Common myeloid progenitor, CD34-positive (primary cell): ENCODE measurements around the gene NTNG2.

Source experiments
- CTCF ChIA-PET: fragments of 350-600 bp; sonication (Branson Sonifier 250); formaldehyde crosslinking; loops from one replicate; lab custom pipeline; 2021; ENCODE audit warnings: antibody characterized with exemption; lab: Charles Lee
- POLR2A ChIA-PET: fragments of 350-600 bp; sonication (Branson Sonifier 250); formaldehyde crosslinking; loops from one replicate; lab custom pipeline; 2021; ENCODE audit warnings: antibody characterized with exemption; lab: Charles Lee
- DNase-seq, 3 donors: peaks; one replicate each; pipeline versions ENCODE4 v3.0.0 to v3.0.0-alpha.2; 2013
- H3K27ac ChIP-seq, 2 experiments: 1 replicate in 1 of 2; 2 replicates in 1 of 2; pipeline ENCODE4 v1.7.0; 2013; ENCODE audit warnings: inconsistent platforms in 2 of 2, low read length in 2 of 2, mild to moderate bottlenecking in 2 of 2, low read depth in 1 of 2, moderate library complexity in 1 of 2; ENCODE audit not compliant: severe bottlenecking in 2 of 2, insufficient read depth in 1 of 2, poor library complexity in 1 of 2
- H3K27me3 ChIP-seq, 5 experiments: replicated peaks in 2 of 5; 1 replicate in 3 of 5; 2 replicates in 2 of 5; pipeline versions ENCODE4 v1.6.1 to v1.7.0; 2013; ENCODE audit warnings: low read length in 4 of 5, mild to moderate bottlenecking in 2 of 5, moderate library complexity in 2 of 5, inconsistent platforms in 1 of 5; ENCODE audit not compliant: insufficient read depth in 5 of 5, control insufficient read depth in 4 of 5
- H3K36me3 ChIP-seq, 4 experiments: 1 replicate in 2 of 4; 2 replicates in 2 of 4; pipeline versions ENCODE4 v1.6.1 to v1.7.0; 2013; ENCODE audit warnings: low read length in 3 of 4, control low read depth in 1 of 4, mild to moderate bottlenecking in 1 of 4; ENCODE audit not compliant: control insufficient read depth in 4 of 4, insufficient read depth in 4 of 4
- H3K4me1 ChIP-seq, 4 experiments: 1 replicate in 3 of 4; 2 replicates in 1 of 4; pipeline versions ENCODE4 v1.6.1 to v1.7.1; 2013; ENCODE audit warnings: low read length in 3 of 4, mild to moderate bottlenecking in 3 of 4, control low read depth in 1 of 4, inconsistent platforms in 1 of 4, moderate library complexity in 1 of 4; ENCODE audit not compliant: control insufficient read depth in 4 of 4, insufficient read depth in 4 of 4; ENCODE audit errors: control extremely low read depth in 1 of 4
- H3K4me3 ChIP-seq, 7 experiments: 1 replicate in 4 of 7; 2 replicates in 3 of 7; pipeline versions ENCODE4 v1.5.1 to v1.7.0; 2013; ENCODE audit warnings: mild to moderate bottlenecking in 7 of 7, low read length in 6 of 7, moderate library complexity in 6 of 7, inconsistent platforms in 2 of 7, low read depth in 2 of 7, control low read depth in 1 of 7; ENCODE audit not compliant: insufficient read depth in 4 of 7, control insufficient read depth in 1 of 7; ENCODE audit errors: extremely low read depth in 1 of 7
- H3K9me3 ChIP-seq, 5 experiments: 1 replicate in 4 of 5; 2 replicates in 1 of 5; pipeline versions ENCODE4 v1.6.1 to v1.7.1; 2013; ENCODE audit warnings: low read length in 4 of 5, mild to moderate bottlenecking in 2 of 5, inconsistent platforms in 1 of 5, low read depth in 1 of 5, moderate library complexity in 1 of 5; ENCODE audit not compliant: control insufficient read depth in 4 of 5, insufficient read depth in 2 of 5; ENCODE audit errors: control extremely low read depth in 1 of 5
- WGBS: methylation state at CpG from one replicate; pipeline ENCODE4 v1.1.5; 2013; ENCODE audit not compliant: insufficient coverage; 5-methylcytosine and 5-hydroxymethylcytosine counted together

NTNG2 gene

GRCh38 chr9:132274861-132275260 lies 113.0 kb downstream of the NTNG2 start:
- WGBS: 100% methylated on average over 2 of the region's 2 CpGs
- Histone ChIP-seq H3K4me1 (no peaks in the 10 kb centered on the region), H3K27me3 (no peaks in the 10 kb centered on the region), H3K36me3 (peaks cover 43 to 88% (median 66%) of the 10 kb centered on the region in 4 experiments), H3K9me3 (no peaks in the 10 kb centered on the region), H3K4me3 (no peak overlapping the region), H3K27ac (no peak overlapping the region)
- POLR2A ChIA-PET: no interaction called here
- DNase-seq: no peak
- CTCF ChIA-PET: interaction anchor here (1.3 to 1.4 kb wide), 2 partner anchors 10 to 12 kb away, joined by 4 read pairs; no protein-coding TSS in a partner anchor

- POLR2A ChIA-PET: no interaction called here
- H3K36me3 ChIP-seq: peaks cover 27 to 85% (median 68%) of the 10 kb centered on the region in 4 experiments
These were observed 121.3 kb downstream of the NTNG2 start for GRCh38 chr9:132283165-132283564.

GRCh38 chr9:132283863-132284262 lies 122.0 kb downstream of the NTNG2 start:
- Histone ChIP-seq H3K27me3 (no peaks in the 10 kb centered on the region), H3K4me3 (no peak overlapping the region), H3K9me3 (no peaks in the 10 kb centered on the region), H3K4me1 (peaks cover 0 to 2% (median 0%) of the 10 kb centered on the region in 4 experiments), H3K27ac (no peak overlapping the region), H3K36me3 (peaks cover 24 to 84% (median 65%) of the 10 kb centered on the region in 4 experiments)
- 91% methylated on average over 3 of the region's 7 CpGs for WGBS
- CTCF ChIA-PET: interaction anchor here (1.0 to 2.4 kb wide), 2 partner anchors 16 to 44 kb away, joined by 3 to 5 read pairs; no protein-coding TSS in a partner anchor
- DNase-seq: no peak
- POLR2A ChIA-PET: no interaction called here

More at GRCh38 chr9:132283165-132283564, 121.3 kb downstream of the NTNG2 start:
- CTCF ChIA-PET: interaction anchor here (1.0 kb wide), 1 partner anchor 45 kb away, joined by 3 read pairs; no protein-coding TSS in a partner anchor
- Histone ChIP-seq H3K27ac (no peak overlapping the region), H3K27me3 (no peaks in the 10 kb centered on the region), H3K9me3 (no peaks in the 10 kb centered on the region), H3K4me1 (no peaks in the 10 kb centered on the region), H3K4me3 (no peak overlapping the region)
- WGBS: no CpG with 5 or more reads among the region's 4 CpGs
- no peak for DNase-seq

- Histone ChIP-seq H3K4me1 (peaks cover 0 to 4% (median 0%) of the 10 kb centered on the region in 4 experiments), H3K27ac (no peak overlapping the region), H3K27me3 (no peaks in the 10 kb centered on the region), H3K36me3 (peaks cover 18 to 67% (median 50%) of the 10 kb centered on the region in 4 experiments), H3K4me3 (no peak overlapping the region), H3K9me3 (no peaks in the 10 kb centered on the region)
- 93% methylated on average over 3 of the region's 3 CpGs for WGBS
- DNase-seq: no peak
- POLR2A ChIA-PET: no interaction called here
- CTCF ChIA-PET: interaction anchor here (0.8 to 1.4 kb wide), 4 partner anchors 10 to 26 kb away, joined by 3 to 6 read pairs (median 4); no protein-coding TSS in a partner anchor
These were observed 125.5 kb downstream of the NTNG2 start for GRCh38 chr9:132287256-132287760.

GRCh38 chr9:132288361-132288760 lies 126.5 kb downstream of the NTNG2 start:
- H3K27ac ChIP-seq: no peak overlapping the region
- H3K36me3 ChIP-seq: peaks cover 13 to 60% (median 40%) of the 10 kb centered on the region in 4 experiments
- no peaks in the 10 kb centered on the region for H3K9me3 ChIP-seq
- 14% methylated on average over 1 of the region's 1 CpG for WGBS
- H3K4me1 ChIP-seq: peaks cover 0 to 5% (median 0%) of the 10 kb centered on the region in 4 experiments
- no peaks in the 10 kb centered on the region for H3K27me3 ChIP-seq
- no peak for DNase-seq
- ChIA-PET CTCF (interaction anchor here (1.4 to 1.8 kb wide), 2 partner anchors 19 to 27 kb away, joined by 4 to 6 read pairs; no protein-coding TSS in a partner anchor), POLR2A (no interaction called here)
- no peak overlapping the region for H3K4me3 ChIP-seq

- ChIA-PET POLR2A (no interaction called here), CTCF (interaction anchor here (1.8 kb wide), 1 partner anchor 20 kb away, joined by 4 read pairs; no protein-coding TSS in a partner anchor)
- H3K36me3 ChIP-seq: peaks cover 13 to 55% (median 35%) of the 10 kb centered on the region in 4 experiments
- H3K4me3 ChIP-seq: no peak overlapping the region
- H3K27ac ChIP-seq: no peak overlapping the region
- H3K9me3 ChIP-seq: no peaks in the 10 kb centered on the region
- no CpG with 5 or more reads among the region's 2 CpGs for WGBS
- H3K27me3 ChIP-seq: no peaks in the 10 kb centered on the region
- peaks cover 0 to 5% (median 0%) of the 10 kb centered on the region in 4 experiments for H3K4me1 ChIP-seq
- no peak for DNase-seq
These were observed 127.1 kb downstream of the NTNG2 start for GRCh38 chr9:132288966-132289365.

- DNase-seq: peak; percentile 27 to 65 (median 55)
- peaks cover 29 to 65% (median 43%) of the 10 kb centered on the region in 4 experiments for H3K36me3 ChIP-seq
- ChIA-PET CTCF (interaction anchor here (1.1 kb wide), 1 partner anchor 25 kb away, joined by 4 read pairs; no protein-coding TSS in a partner anchor), POLR2A (no interaction called here)
- H3K27ac ChIP-seq: peak overlapping the region in 1 of 2 experiments; percentile 7
- no peaks in the 10 kb centered on the region for H3K27me3 ChIP-seq
- H3K9me3 ChIP-seq: no peaks in the 10 kb centered on the region
- peaks cover 0 to 5% (median 0%) of the 10 kb centered on the region in 4 experiments for H3K4me1 ChIP-seq
- H3K4me3 ChIP-seq: peak overlapping the region in 1 of 7 experiments; percentile 10
- 98% methylated on average over 9 of the region's 13 CpGs for WGBS
These were observed 131.4 kb downstream of the NTNG2 start for GRCh38 chr9:132293145-132293721.
